GM18526 (cell line): ENCODE results near the gene STUM.

Source experiments
- POLR2A ChIP-seq: IDR thresholded peaks from 3 replicates; pipeline ENCODE4 v1.6.1; 2011; ENCODE audit not compliant: insufficient read length; ENCODE audit errors: extremely low read depth

The STUM gene

GRCh38 chr1:226547754-226548191, 791 bp upstream of the STUM start:
- TF ChIP-seq POLR2A: no peak

- TF ChIP-seq POLR2A: no peak
Observed at GRCh38 chr1:226549094-226549936, 751 bp downstream of the STUM start.

GRCh38 chr1:226549937-226550671, 1.5 kb downstream of the STUM start:
- no peak for TF ChIP-seq POLR2A

- no peak for TF ChIP-seq POLR2A
Observed at GRCh38 chr1:226550672-226551041, 2.1 kb downstream of the STUM start.

- no peak for TF ChIP-seq POLR2A
Observed at GRCh38 chr1:226551299-226551698, 2.7 kb downstream of the STUM start.

- TF ChIP-seq POLR2A: no peak
Observed at GRCh38 chr1:226552061-226552460, 3.5 kb downstream of the STUM start.

GRCh38 chr1:226553266-226553923, 4.8 kb downstream of the STUM start:
- TF ChIP-seq POLR2A: no peak

- TF ChIP-seq POLR2A: no peak
Observed at GRCh38 chr1:226553924-226554282, 5.3 kb downstream of the STUM start.

GRCh38 chr1:226555092-226555491, 6.5 kb downstream of the STUM start:
- no peak for TF ChIP-seq POLR2A

GRCh38 chr1:226557424-226557823, 8.9 kb downstream of the STUM start:
- no peak for TF ChIP-seq POLR2A

GRCh38 chr1:226558036-226558650, 9.6 kb downstream of the STUM start:
- TF ChIP-seq POLR2A: no peak

- TF ChIP-seq POLR2A: no peak
Observed at GRCh38 chr1:226560243-226560642, 11.7 kb downstream of the STUM start.

GRCh38 chr1:226562989-226563388, 14.4 kb downstream of the STUM start:
- TF ChIP-seq POLR2A: no peak

- TF ChIP-seq POLR2A: no peak
Observed at GRCh38 chr1:226563666-226564065, 15.1 kb downstream of the STUM start.

GRCh38 chr1:226565476-226565875, 16.9 kb downstream of the STUM start:
- no peak for TF ChIP-seq POLR2A
